Osteocyte (in vitro differentiated cells): ENCODE data around the gene CDH10. TPM values are rescaled to one million over a fixed set of nuclear protein-coding genes. Genes with fewer than 3 reads are reported as not detected.

Experiments
- DNase-seq: peaks from one replicate; pipeline ENCODE4 v3.0.0; 2021; ENCODE audit warnings: mixed read lengths; ENCODE audit not compliant: unreplicated experiment; ENCODE audit errors: extremely low spot score
- H3K27ac Mint-ChIP-seq: one replicate; pipeline ENCODE4 v1.8.0; 2021; ENCODE audit warnings: mild to moderate bottlenecking, mixed read lengths; ENCODE audit not compliant: unreplicated experiment
- H3K27me3 Mint-ChIP-seq: one replicate; pipeline ENCODE4 v1.8.0; 2021; ENCODE audit warnings: mixed read lengths; ENCODE audit not compliant: unreplicated experiment
- H3K36me3 Mint-ChIP-seq: one replicate; pipeline ENCODE4 v1.8.0; 2021; ENCODE audit warnings: mixed read lengths; ENCODE audit not compliant: unreplicated experiment
- H3K4me1 Mint-ChIP-seq: one replicate; pipeline ENCODE4 v1.8.0; 2021; ENCODE audit warnings: mixed read lengths; ENCODE audit not compliant: unreplicated experiment
- H3K4me3 Mint-ChIP-seq: one replicate; pipeline ENCODE4 v1.8.0; 2021; ENCODE audit warnings: mild to moderate bottlenecking, moderate library complexity, mixed read lengths; ENCODE audit not compliant: unreplicated experiment
- H3K9me3 Mint-ChIP-seq: one replicate; pipeline ENCODE4 v1.8.0; 2021; ENCODE audit warnings: mixed read lengths; ENCODE audit not compliant: unreplicated experiment
- total RNA-seq: library from RNA; stranded (reverse); gene quantifications from 2 replicates; pipeline ENCODE4 v1.2.1, GENCODE V29; 2021
- TF ChIP-seq, protein P1 (sequence below): fragments of 200-600 bp; sonication (generic); IDR thresholded peaks from 2 replicates; pipeline ENCODE4 v1.5.0; 2021; ENCODE audit warnings: antibody characterized with exemption, mild to moderate bottlenecking, moderate library complexity

The CDH10 gene
- total RNA-seq, 1 donor from 2014 or later = not detected

DNA sequence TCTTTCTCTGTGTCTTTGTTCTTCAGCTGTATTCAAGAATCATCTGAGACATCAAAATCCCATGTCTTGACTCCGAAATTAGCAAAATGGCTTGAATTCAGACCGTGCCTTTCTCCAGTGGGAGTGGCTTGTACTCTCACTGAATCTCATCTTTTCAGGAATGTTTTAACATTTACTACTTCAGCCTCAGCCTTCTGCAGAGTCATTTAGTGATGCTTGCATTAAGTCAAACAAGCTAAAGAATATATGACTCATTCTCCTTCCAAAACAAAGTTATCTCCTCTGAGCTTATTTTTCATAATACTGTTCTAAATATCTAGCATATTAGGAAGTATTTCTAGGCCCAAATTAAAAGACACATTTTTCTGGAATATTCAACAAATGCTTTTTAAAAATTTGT, 205.3 kb downstream of the CDH10 start:
- H3K9me3 Mint-ChIP-seq = no peaks in the 10 kb centered on the region
- no peaks in the 10 kb centered on the region for H3K36me3 Mint-ChIP-seq
- H3K27me3 Mint-ChIP-seq = no peaks in the 10 kb centered on the region
- H3K27ac Mint-ChIP-seq = no peak overlapping the region
- no peak for DNase-seq
- TF ChIP-seq, protein P1, sequence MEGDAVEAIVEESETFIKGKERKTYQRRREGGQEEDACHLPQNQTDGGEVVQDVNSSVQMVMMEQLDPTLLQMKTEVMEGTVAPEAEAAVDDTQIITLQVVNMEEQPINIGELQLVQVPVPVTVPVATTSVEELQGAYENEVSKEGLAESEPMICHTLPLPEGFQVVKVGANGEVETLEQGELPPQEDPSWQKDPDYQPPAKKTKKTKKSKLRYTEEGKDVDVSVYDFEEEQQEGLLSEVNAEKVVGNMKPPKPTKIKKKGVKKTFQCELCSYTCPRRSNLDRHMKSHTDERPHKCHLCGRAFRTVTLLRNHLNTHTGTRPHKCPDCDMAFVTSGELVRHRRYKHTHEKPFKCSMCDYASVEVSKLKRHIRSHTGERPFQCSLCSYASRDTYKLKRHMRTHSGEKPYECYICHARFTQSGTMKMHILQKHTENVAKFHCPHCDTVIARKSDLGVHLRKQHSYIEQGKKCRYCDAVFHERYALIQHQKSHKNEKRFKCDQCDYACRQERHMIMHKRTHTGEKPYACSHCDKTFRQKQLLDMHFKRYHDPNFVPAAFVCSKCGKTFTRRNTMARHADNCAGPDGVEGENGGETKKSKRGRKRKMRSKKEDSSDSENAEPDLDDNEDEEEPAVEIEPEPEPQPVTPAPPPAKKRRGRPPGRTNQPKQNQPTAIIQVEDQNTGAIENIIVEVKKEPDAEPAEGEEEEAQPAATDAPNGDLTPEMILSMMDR = no peak
- no peaks in the 10 kb centered on the region for H3K4me1 Mint-ChIP-seq
- H3K4me3 Mint-ChIP-seq = no peak overlapping the region
